H1 (cell line): ENCODE results near the gene SYT14. TPM values are rescaled to one million over a fixed set of nuclear protein-coding genes. Genes with fewer than 3 reads are reported as not detected.

Source experiments
- CTCF ChIA-PET: fragments of 300-600 bp; sonication (Branson Sonifier 250); formaldehyde crosslinking; loops from one replicate; lab custom pipeline; 2021; ENCODE audit not compliant: partially characterized antibody; lab: Charles Lee
- POLR2A ChIA-PET: fragments of 300-600 bp; sonication (Branson Sonifier 250); formaldehyde crosslinking; loops from one replicate; lab custom pipeline; 2021; ENCODE audit warnings: inconsistent platforms; ENCODE audit not compliant: partially characterized antibody; lab: Charles Lee
- DNase-seq, 2 experiments: peaks; one replicate each; pipeline versions ENCODE4 v3.0.0 to v3.0.0-alpha.2; 2010 to 2022; ENCODE audit warnings: low spot score in 2 of 2, low read depth in 1 of 2, mixed read lengths in 1 of 2
- FAIRE-seq: peaks from 2 replicates; lab custom pipeline; 2011; peaks lifted over from hg19 to GRCh38; lab: Jason Lieb, UNC
- H2AFZ ChIP-seq: 2 replicates; pipeline ENCODE4 v1.8.1; 2012; ENCODE audit warnings: low read length, inconsistent platforms
- H2AK5ac ChIP-seq: 2 replicates; pipeline ENCODE4 v1.6.1; 2013; ENCODE audit warnings: low read depth, low read length
- H2BK120ac ChIP-seq: replicated peaks from 2 replicates; pipeline ENCODE3; 2013; ENCODE audit warnings: low read depth, low read length, inconsistent platforms
- H2BK12ac ChIP-seq: 2 replicates; pipeline ENCODE4 v1.6.1; 2013; ENCODE audit warnings: low read depth, low read length
- H2BK15ac ChIP-seq: 2 replicates; pipeline ENCODE4 v1.6.1; 2013; ENCODE audit warnings: low read length
- H2BK20ac ChIP-seq: 2 replicates; pipeline ENCODE4 v1.6.1; 2013; ENCODE audit warnings: low read length
- H2BK5ac ChIP-seq: 2 replicates; pipeline ENCODE4 v1.6.1; 2013; ENCODE audit warnings: low read depth, low read length
- H3K14ac ChIP-seq: 2 replicates; pipeline ENCODE4 v1.6.1; 2013; ENCODE audit warnings: inconsistent platforms; ENCODE audit not compliant: insufficient read length
- H3K18ac ChIP-seq: 2 replicates; pipeline ENCODE4 v1.6.1; 2013; ENCODE audit warnings: low read length; ENCODE audit errors: extremely low read depth
- H3K23ac ChIP-seq: 2 replicates; pipeline ENCODE4 v1.6.1; 2013; ENCODE audit warnings: inconsistent platforms; ENCODE audit not compliant: insufficient read length
- H3K23me2 ChIP-seq: 2 replicates; pipeline ENCODE4 v1.6.1; 2013; ENCODE audit warnings: low read depth, low read length
- H3K27ac ChIP-seq: 2 replicates; pipeline ENCODE4 v1.6.1; 2011; ENCODE audit warnings: low read depth, low read length, inconsistent platforms
- H3K27me3 ChIP-seq, 4 experiments: replicated peaks in 1 of 4; 1 replicate in 1 of 4; 2 replicates in 3 of 4; pipeline versions ENCODE4 v1.6.1 to v1.8.1; 2011 to 2013; ENCODE audit warnings: low read length in 3 of 4, mild to moderate bottlenecking in 3 of 4, inconsistent platforms in 2 of 4, mixed read lengths in 2 of 4, moderate library complexity in 1 of 4; ENCODE audit not compliant: control insufficient read depth in 3 of 4, insufficient read depth in 3 of 4; ENCODE audit errors: extremely low read depth in 1 of 4
- H3K36me3 ChIP-seq, 4 experiments: 2 replicates each; pipeline versions ENCODE4 v1.6.1 to v1.8.1; 2011 to 2013; ENCODE audit warnings: mild to moderate bottlenecking in 4 of 4, low read length in 3 of 4, moderate library complexity in 2 of 4, control low read depth in 1 of 4, inconsistent platforms in 1 of 4; ENCODE audit not compliant: insufficient read depth in 4 of 4, control insufficient read depth in 2 of 4
- H3K4ac ChIP-seq: replicated peaks from 2 replicates; pipeline ENCODE3; 2013; ENCODE audit warnings: low read length, low read depth, mixed read lengths, inconsistent platforms; ENCODE audit not compliant: insufficient read length
- H3K4me1 ChIP-seq, 4 experiments: replicated peaks in 1 of 4; 1 replicate in 1 of 4; 2 replicates in 3 of 4; pipeline versions ENCODE4 v1.6.1 to v1.8.1; 2011 to 2013; ENCODE audit warnings: low read length in 3 of 4, inconsistent platforms in 2 of 4, mixed read lengths in 1 of 4; ENCODE audit not compliant: insufficient read depth in 4 of 4, control insufficient read depth in 3 of 4
- H3K4me2 ChIP-seq, 2 experiments: 2 replicates each; pipeline versions ENCODE4 v1.6.1 to v1.8.1; 2011 to 2013; ENCODE audit warnings: low read depth in 2 of 2, low read length in 2 of 2, control low read depth in 1 of 2, inconsistent platforms in 1 of 2, mild to moderate bottlenecking in 1 of 2; ENCODE audit not compliant: insufficient read depth in 1 of 2
- H3K4me3 ChIP-seq, 4 experiments: fragments of 200-600, 300-600 bp in 1 of 4; sonication (generic), shearing (Covaris generic), sonication (Bioruptor Twin) in 1 of 4; 2 replicates each; pipeline versions ENCODE4 v1.5.1 to v1.8.1; 2011 to 2016; ENCODE audit warnings: low read length in 4 of 4, low read depth in 3 of 4, control low read depth in 2 of 4, inconsistent platforms in 2 of 4, mild to moderate bottlenecking in 2 of 4, mixed read lengths in 1 of 4, moderate library complexity in 1 of 4; ENCODE audit not compliant: insufficient read depth in 2 of 4; ENCODE audit errors: extremely low read depth in 1 of 4
- H3K56ac ChIP-seq: replicated peaks from 2 replicates; pipeline ENCODE3; 2013; ENCODE audit warnings: low read depth, mild to moderate bottlenecking, mixed read lengths, low read length, inconsistent platforms; ENCODE audit not compliant: insufficient read length
- H3K79me1 ChIP-seq: 2 replicates; pipeline ENCODE4 v1.6.1; 2013; ENCODE audit warnings: low read depth, low read length, control low read depth
- H3K79me2 ChIP-seq, 2 experiments: 2 replicates each; pipeline versions ENCODE4 v1.6.1 to v1.8.1; 2012 to 2013; ENCODE audit warnings: low read length in 2 of 2, mild to moderate bottlenecking in 2 of 2, inconsistent platforms in 1 of 2; ENCODE audit not compliant: insufficient read depth in 2 of 2, control insufficient read depth in 1 of 2
- H3K9ac ChIP-seq, 4 experiments: replicated peaks in 1 of 4; 1 replicate in 1 of 4; 2 replicates in 3 of 4; pipeline versions ENCODE4 v1.6.1 to v1.8.1; 2011 to 2013; ENCODE audit warnings: low read depth in 3 of 4, low read length in 3 of 4, control low read depth in 2 of 4, mild to moderate bottlenecking in 2 of 4, moderate library complexity in 2 of 4, inconsistent platforms in 1 of 4; ENCODE audit errors: extremely low read depth in 1 of 4
- H3K9me3 ChIP-seq, 2 experiments: 2 replicates each; pipeline versions ENCODE4 v1.6.1 to v1.8.1; 2012 to 2013; ENCODE audit warnings: mild to moderate bottlenecking in 2 of 2, moderate library complexity in 2 of 2, control low read depth in 1 of 2, inconsistent platforms in 1 of 2, low read depth in 1 of 2, low read length in 1 of 2, mixed read lengths in 1 of 2; ENCODE audit not compliant: insufficient read depth in 2 of 2
- H4K20me1 ChIP-seq, 2 experiments: replicated peaks in 1 of 2; 2 replicates each; pipeline versions ENCODE3 to v1.8.1; 2011 to 2013; ENCODE audit warnings: inconsistent platforms in 2 of 2, low read length in 2 of 2, mild to moderate bottlenecking in 1 of 2; ENCODE audit not compliant: insufficient read depth in 2 of 2, control insufficient read depth in 1 of 2
- H4K5ac ChIP-seq: 2 replicates; pipeline ENCODE4 v1.6.1; 2013; ENCODE audit warnings: low read length, low read depth, mixed read lengths, inconsistent platforms; ENCODE audit not compliant: insufficient read length
- H4K8ac ChIP-seq: 2 replicates; pipeline ENCODE4 v1.8.0; 2013; ENCODE audit warnings: mild to moderate bottlenecking, moderate library complexity, low read length, inconsistent platforms; ENCODE audit not compliant: insufficient read depth; ENCODE audit errors: extremely low read depth
- H4K91ac ChIP-seq: replicated peaks from 2 replicates; pipeline ENCODE3; 2013; ENCODE audit warnings: low read length, mixed read lengths, inconsistent platforms; ENCODE audit not compliant: insufficient read length
- ATF3 ChIP-seq: IDR thresholded peaks from 2 replicates; pipeline ENCODE4 v1.6.1; 2011; ENCODE audit warnings: low read depth, mild to moderate bottlenecking, low read length; ENCODE audit not compliant: insufficient read depth
- E2F6 ChIP-seq: IDR thresholded peaks from 2 replicates; pipeline ENCODE4 v1.6.1; 2012; ENCODE audit warnings: inconsistent platforms
- KDM1A ChIP-seq: fragments of 200-600, 300-600 bp; sonication (generic); IDR thresholded peaks from 2 replicates; pipeline ENCODE4 v1.7.1; 2016; ENCODE audit warnings: mild to moderate bottlenecking, low read length, borderline replicate concordance
- MAFK ChIP-seq: IDR thresholded peaks from 2 replicates; pipeline ENCODE4 v1.6.1; 2012; ENCODE audit warnings: low read depth, mild to moderate bottlenecking, improper control_type of control experiment, low read length
- MAX ChIP-seq: IDR thresholded peaks from 2 replicates; pipeline ENCODE4 v1.6.1; 2012; ENCODE audit warnings: inconsistent platforms
- POLR2AphosphoS5 ChIP-seq: IDR thresholded peaks from 2 replicates; pipeline ENCODE4 v1.6.1; 2011; ENCODE audit warnings: low read depth, low read length
- RBBP5 ChIP-seq: IDR thresholded peaks from 2 replicates; pipeline ENCODE4 v1.7.1; 2012; ENCODE audit warnings: low read depth, mild to moderate bottlenecking, inconsistent platforms, low read length, moderate library complexity, borderline replicate concordance
- TAF1 ChIP-seq: IDR thresholded peaks from 2 replicates; pipeline ENCODE4 v1.6.1; 2011; ENCODE audit warnings: mild to moderate bottlenecking, low read depth, low read length
- TAF7 ChIP-seq: optimal IDR thresholded peaks from 2 replicates; pipeline ENCODE3; 2011; ENCODE audit warnings: low read depth, mild to moderate bottlenecking, inconsistent platforms, low read length, moderate library complexity, borderline replicate concordance
- WGBS, 2 experiments: shearing (Covaris generic) in 1 of 2; methylation state at CpG; one replicate each; pipeline versions ENCODE4 v1.1.6 to v1.1.7; 2013 to 2015; ENCODE audit warnings: low lambda C conversion rate in 2 of 2, mixed read lengths in 2 of 2, inconsistent platforms in 1 of 2, low coverage in 1 of 2, missing lambda C conversion rate in 1 of 2; ENCODE audit not compliant: insufficient replicate concordance in 2 of 2, insufficient coverage in 1 of 2, insufficient read length in 1 of 2; ENCODE audit errors: extremely low coverage in 1 of 2, missing lambda C conversion rate in 1 of 2; 5-methylcytosine and 5-hydroxymethylcytosine counted together
- polyA plus RNA-seq, 7 experiments: library from polyadenylated mRNA; depleted of rRNA in 3 of 7; stranded (reverse) in 5 of 7; unstranded in 2 of 7; fragments of >200 nt in 5 of 7; fragments of 200-250 nt in 2 of 7; gene quantifications; 1 replicate in 5 of 7; 2 replicates in 1 of 7; 4 replicates in 1 of 7; pipeline versions ENCODE4 v1.2.1 to v1.2.3, GENCODE V29; 2011 to 2013; ENCODE audit warnings: missing spikeins in 2 of 7, mixed read lengths in 2 of 7
- total RNA-seq: library from RNA; stranded (reverse); fragmentation: NEBNext Ultra II Directional; extraction: Animal tissue kit (Norgen Biotek cat#: 25700); gene quantifications from 2 replicates; pipeline ENCODE4 v1.2.1, GENCODE V29; 2021

The SYT14 gene
- total and polyA plus RNA-seq, 2 of the 8 experiments (the other 6 are each of a cell fraction or from before 2014, with no cell fraction given): 2.3 to 18.4 TPM

GRCh38 chr1:209989525-209989924 is 51.5 kb downstream of the SYT14 start:
- Histone ChIP-seq H4K20me1 (no peaks in the 10 kb centered on the region), H2AFZ (no peak overlapping the region), H3K56ac (no peak overlapping the region), H3K14ac (no peak overlapping the region), H3K27me3 (no peaks in the 10 kb centered on the region), H3K18ac (no peak overlapping the region), H3K27ac (no peak overlapping the region), H2BK120ac (no peak overlapping the region), H4K5ac (no peak overlapping the region), H3K4ac (no peak overlapping the region), H2AK5ac (no peak overlapping the region), H2BK15ac (no peak overlapping the region), H3K9ac (no peak overlapping the region), H3K23ac (no peak overlapping the region), H3K4me1 (no peaks in the 10 kb centered on the region; a peak in 1 of 7 replicates), H3K4me2 (no peak overlapping the region), H4K91ac (no peak overlapping the region), H3K23me2 (no peaks in the 10 kb centered on the region), H3K79me2 (no peaks in the 10 kb centered on the region), H4K8ac (no peak overlapping the region), H2BK5ac (no peak overlapping the region), H3K79me1 (no peaks in the 10 kb centered on the region), H2BK12ac (no peak overlapping the region), H2BK20ac (no peak overlapping the region), H3K9me3 (peaks cover 2 to 10% of the 10 kb centered on the region in 2 experiments; a peak in 3 of 4 replicates), H3K36me3 (peaks cover 0 to 2% (median 0%) of the 10 kb centered on the region in 4 experiments; a peak in 1 of 8 replicates), H3K4me3 (no peak overlapping the region)
- no peak for DNase-seq
- ChIA-PET CTCF (interaction anchor here (0.6 to 1.4 kb wide), 4 partner anchors 89 to 144 kb away, joined by 3 to 7 read pairs (median 4); no protein-coding TSS in a partner anchor), POLR2A (interaction anchor here (1.0 kb wide), 1 partner anchor 63 kb away, joined by 4 read pairs; no protein-coding TSS in a partner anchor)
- WGBS, 2 experiments: 90% methylated on average over 3 of the region's 3 CpGs; no CpG with 5 or more reads in 1 of the 2 experiments
- TF ChIP-seq MAX (no peak), TAF7 (no peak), KDM1A (no peak), ATF3 (no peak), E2F6 (no peak), TAF1 (no peak), POLR2AphosphoS5 (no peak), MAFK (no peak), RBBP5 (no peak)
- no peak for FAIRE-seq
